ENCODE data around the gene S1PR4. TPM values are rescaled to one million over a fixed set of nuclear protein-coding genes. Genes with fewer than 3 reads are reported as not detected.

The S1PR4 gene
- total RNA-seq, result 4.9 TPM

DNA sequence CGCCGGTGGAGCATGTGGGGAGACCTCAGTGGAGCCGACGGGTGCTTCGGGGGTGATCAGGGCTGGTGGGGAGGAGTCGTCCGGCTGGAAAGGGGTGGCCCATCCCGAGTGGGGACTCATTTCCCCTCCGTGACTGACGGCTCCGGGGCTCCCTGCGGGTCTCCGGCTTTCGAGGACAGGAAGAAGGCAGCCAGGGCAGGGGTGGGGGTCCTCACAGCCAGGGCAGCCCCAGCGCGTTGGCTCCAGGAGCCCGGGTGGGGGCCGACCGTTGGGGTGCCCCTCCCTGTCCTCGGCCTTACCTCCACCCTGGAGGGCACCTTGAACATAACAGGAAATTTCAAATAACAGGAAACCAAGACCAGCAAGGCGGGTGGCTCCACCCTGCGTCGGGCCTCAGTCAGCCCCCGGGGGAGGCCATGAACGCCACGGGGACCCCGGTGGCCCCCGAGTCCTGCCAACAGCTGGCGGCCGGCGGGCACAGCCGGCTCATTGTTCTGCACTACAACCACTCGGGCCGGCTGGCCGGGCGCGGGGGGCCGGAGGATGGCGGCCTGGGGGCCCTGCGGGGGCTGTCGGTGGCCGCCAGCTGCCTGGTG is at the start of gene S1PR4:
Gene S1PR4, plus strand, starts transcription at position 393 of the 596 bp plus-strand sequence. Its CDS starts 24 bp downstream, at position 417.
- TF ChIP-seq, protein P1, sequence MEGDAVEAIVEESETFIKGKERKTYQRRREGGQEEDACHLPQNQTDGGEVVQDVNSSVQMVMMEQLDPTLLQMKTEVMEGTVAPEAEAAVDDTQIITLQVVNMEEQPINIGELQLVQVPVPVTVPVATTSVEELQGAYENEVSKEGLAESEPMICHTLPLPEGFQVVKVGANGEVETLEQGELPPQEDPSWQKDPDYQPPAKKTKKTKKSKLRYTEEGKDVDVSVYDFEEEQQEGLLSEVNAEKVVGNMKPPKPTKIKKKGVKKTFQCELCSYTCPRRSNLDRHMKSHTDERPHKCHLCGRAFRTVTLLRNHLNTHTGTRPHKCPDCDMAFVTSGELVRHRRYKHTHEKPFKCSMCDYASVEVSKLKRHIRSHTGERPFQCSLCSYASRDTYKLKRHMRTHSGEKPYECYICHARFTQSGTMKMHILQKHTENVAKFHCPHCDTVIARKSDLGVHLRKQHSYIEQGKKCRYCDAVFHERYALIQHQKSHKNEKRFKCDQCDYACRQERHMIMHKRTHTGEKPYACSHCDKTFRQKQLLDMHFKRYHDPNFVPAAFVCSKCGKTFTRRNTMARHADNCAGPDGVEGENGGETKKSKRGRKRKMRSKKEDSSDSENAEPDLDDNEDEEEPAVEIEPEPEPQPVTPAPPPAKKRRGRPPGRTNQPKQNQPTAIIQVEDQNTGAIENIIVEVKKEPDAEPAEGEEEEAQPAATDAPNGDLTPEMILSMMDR (IDR thresholded peaks at IDR 0.05), result no peak
- H3K27me3 ChIP-seq, result no peaks in the 10 kb centered on the region
- H3K36me3 ChIP-seq, result no peaks in the 10 kb centered on the region
- no peak for DNase-seq (ENCODE audit: low spot score in 2 of 2)
- no peaks in the 10 kb centered on the region for H3K4me1 ChIP-seq
- intact Hi-C loops (cut with DNase I), result no loop called here
- H3K27ac ChIP-seq, result no peak within 1 kb of the TSS
- H3K4me3 ChIP-seq, result peak within 1 kb of the TSS in 1 of 2 donors; percentile 42
- no peaks in the 10 kb centered on the region for H3K9me3 ChIP-seq

DNA sequence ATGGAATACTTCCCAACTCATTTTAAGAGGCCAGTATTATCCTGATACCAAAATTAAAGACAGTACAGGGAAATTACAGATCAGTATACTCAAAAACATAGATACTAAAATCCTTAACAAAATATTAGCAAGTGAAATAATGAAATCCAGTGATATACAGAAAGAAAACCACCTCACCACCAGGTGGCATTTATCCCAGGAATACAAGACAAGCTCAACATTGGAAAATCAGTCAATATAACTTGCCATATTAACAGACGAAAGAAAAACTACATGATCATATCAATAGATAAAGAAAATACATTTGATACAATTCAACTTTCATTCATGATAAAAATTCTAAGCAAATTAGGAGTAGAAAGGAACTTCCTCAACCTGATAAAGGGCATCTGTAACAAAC is 49.5 kb upstream of the S1PR4 start:
- H3K27ac ChIP-seq, result no peak overlapping the region

GRCh38 chr19:3131168-3131567 is 47.4 kb upstream of the S1PR4 start:
- Histone ChIP-seq H3K9me3 (no peaks in the 10 kb centered on the region), H3K27me3 (no peaks in the 10 kb centered on the region), H3K27ac (no peak overlapping the region), H3K4me1 (no peaks in the 10 kb centered on the region), H3K4me3 (no peak overlapping the region), H3K36me3 (no peaks in the 10 kb centered on the region)
- DNase-seq (ENCODE audit: low spot score in 2 of 2), result no peak
- TF ChIP-seq, protein P1 (IDR thresholded peaks at IDR 0.05), result no peak
- intact Hi-C loops (cut with DNase I), result no loop called here

More for the DNA sequence above, 49.5 kb upstream of the S1PR4 start:
- TF ChIP-seq, protein P1 (IDR thresholded peaks at IDR 0.05), result peak; percentile 13 to 23 (median 19)
- Histone ChIP-seq H3K27me3 (no peaks in the 10 kb centered on the region), H3K36me3 (no peaks in the 10 kb centered on the region), H3K4me1 (no peaks in the 10 kb centered on the region), H3K4me3 (no peak overlapping the region), H3K9me3 (no peaks in the 10 kb centered on the region)
- no peak for DNase-seq (ENCODE audit: low spot score in 2 of 2)
- intact Hi-C loops (cut with DNase I), result loop anchor here (2.0 kb wide), 1 partner anchor 34 kb away; no protein-coding TSS in a partner anchor

- H3K4me3 ChIP-seq, result no peak overlapping the region
- intact Hi-C loops (cut with DNase I), result no loop called here
- peak overlapping the region; percentile 43 to 68 for H3K27ac ChIP-seq
- TF ChIP-seq, protein P1 (IDR thresholded peaks at IDR 0.05), result no peak
- H3K36me3 ChIP-seq, result no peaks in the 10 kb centered on the region
- no peaks in the 10 kb centered on the region for H3K4me1 ChIP-seq
- peak; percentile 29 to 79 for DNase-seq (ENCODE audit: low spot score in 2 of 2)
- H3K9me3 ChIP-seq, result no peaks in the 10 kb centered on the region
- H3K27me3 ChIP-seq, result no peaks in the 10 kb centered on the region
These were observed 45.4 kb upstream of the S1PR4 start for GRCh38 chr19:3132971-3133792.

DNA sequence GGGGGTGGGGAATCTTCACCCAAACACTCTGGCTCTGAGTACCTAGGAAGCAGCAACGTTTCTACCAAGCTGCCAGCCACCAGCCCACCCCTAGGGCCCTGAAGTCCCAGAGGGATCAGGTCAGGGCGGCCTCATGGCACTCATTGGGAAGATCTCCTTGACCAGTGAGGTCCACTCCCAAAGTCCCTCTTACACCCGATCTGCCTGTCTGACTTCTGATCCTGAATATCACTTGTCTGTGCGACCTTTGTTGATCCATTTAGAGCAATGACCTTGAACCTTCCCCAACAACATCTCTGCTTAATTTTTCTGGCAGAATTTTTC is 44.8 kb upstream of the S1PR4 start:
- Histone ChIP-seq H3K4me1 (no peaks in the 10 kb centered on the region), H3K27ac (peak overlapping the region in 1 of 2 donors; percentile 68), H3K27me3 (no peaks in the 10 kb centered on the region), H3K4me3 (no peak overlapping the region), H3K9me3 (no peaks in the 10 kb centered on the region), H3K36me3 (no peaks in the 10 kb centered on the region)
- no peak for DNase-seq (ENCODE audit: low spot score in 2 of 2)
- intact Hi-C loops (cut with DNase I), result no loop called here
- TF ChIP-seq, protein P1 (IDR thresholded peaks at IDR 0.05), result no peak

Data from ascending aorta (tissue), 2 donors.